Activated naive CD8-positive, alpha-beta T cell treated with anti-CD3 and anti-CD28 coated beads for 36 hours (primary cell): ENCODE data around the gene CDHR2. TPM values are rescaled to one million over a fixed set of nuclear protein-coding genes. Genes with fewer than 3 reads are reported as not detected.

Experiments
- DNase-seq: peaks from one replicate; pipeline ENCODE4 v3.0.0; 2021
- H3K27ac Mint-ChIP-seq: one replicate; pipeline ENCODE4 v1.8.0; 2022; ENCODE audit warnings: mild to moderate bottlenecking, moderate library complexity, mixed read lengths
- H3K27me3 Mint-ChIP-seq: one replicate; pipeline ENCODE4 v1.8.0; 2022; ENCODE audit warnings: mild to moderate bottlenecking, mixed read lengths
- H3K36me3 Mint-ChIP-seq: one replicate; pipeline ENCODE4 v1.8.0; 2021; ENCODE audit warnings: mild to moderate bottlenecking, mixed read lengths
- H3K4me1 Mint-ChIP-seq: one replicate; pipeline ENCODE4 v1.8.0; 2021; ENCODE audit warnings: mixed read lengths
- H3K4me3 Mint-ChIP-seq: one replicate; pipeline ENCODE4 v1.8.0; 2022; ENCODE audit warnings: mild to moderate bottlenecking, moderate library complexity, mixed read lengths
- H3K9me3 Mint-ChIP-seq: one replicate; pipeline ENCODE4 v1.8.0; 2022; ENCODE audit warnings: mixed read lengths
- total RNA-seq, 2 experiments: library from RNA; stranded (reverse); gene quantifications; one replicate each; pipeline ENCODE4 v1.2.3, GENCODE V29; 2021

CDHR2 gene, protein sequence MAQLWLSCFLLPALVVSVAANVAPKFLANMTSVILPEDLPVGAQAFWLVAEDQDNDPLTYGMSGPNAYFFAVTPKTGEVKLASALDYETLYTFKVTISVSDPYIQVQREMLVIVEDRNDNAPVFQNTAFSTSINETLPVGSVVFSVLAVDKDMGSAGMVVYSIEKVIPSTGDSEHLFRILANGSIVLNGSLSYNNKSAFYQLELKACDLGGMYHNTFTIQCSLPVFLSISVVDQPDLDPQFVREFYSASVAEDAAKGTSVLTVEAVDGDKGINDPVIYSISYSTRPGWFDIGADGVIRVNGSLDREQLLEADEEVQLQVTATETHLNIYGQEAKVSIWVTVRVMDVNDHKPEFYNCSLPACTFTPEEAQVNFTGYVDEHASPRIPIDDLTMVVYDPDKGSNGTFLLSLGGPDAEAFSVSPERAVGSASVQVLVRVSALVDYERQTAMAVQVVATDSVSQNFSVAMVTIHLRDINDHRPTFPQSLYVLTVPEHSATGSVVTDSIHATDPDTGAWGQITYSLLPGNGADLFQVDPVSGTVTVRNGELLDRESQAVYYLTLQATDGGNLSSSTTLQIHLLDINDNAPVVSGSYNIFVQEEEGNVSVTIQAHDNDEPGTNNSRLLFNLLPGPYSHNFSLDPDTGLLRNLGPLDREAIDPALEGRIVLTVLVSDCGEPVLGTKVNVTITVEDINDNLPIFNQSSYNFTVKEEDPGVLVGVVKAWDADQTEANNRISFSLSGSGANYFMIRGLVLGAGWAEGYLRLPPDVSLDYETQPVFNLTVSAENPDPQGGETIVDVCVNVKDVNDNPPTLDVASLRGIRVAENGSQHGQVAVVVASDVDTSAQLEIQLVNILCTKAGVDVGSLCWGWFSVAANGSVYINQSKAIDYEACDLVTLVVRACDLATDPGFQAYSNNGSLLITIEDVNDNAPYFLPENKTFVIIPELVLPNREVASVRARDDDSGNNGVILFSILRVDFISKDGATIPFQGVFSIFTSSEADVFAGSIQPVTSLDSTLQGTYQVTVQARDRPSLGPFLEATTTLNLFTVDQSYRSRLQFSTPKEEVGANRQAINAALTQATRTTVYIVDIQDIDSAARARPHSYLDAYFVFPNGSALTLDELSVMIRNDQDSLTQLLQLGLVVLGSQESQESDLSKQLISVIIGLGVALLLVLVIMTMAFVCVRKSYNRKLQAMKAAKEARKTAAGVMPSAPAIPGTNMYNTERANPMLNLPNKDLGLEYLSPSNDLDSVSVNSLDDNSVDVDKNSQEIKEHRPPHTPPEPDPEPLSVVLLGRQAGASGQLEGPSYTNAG (N-terminal part only)
- under 1 TPM; 0.31 to 0.44 TPM for total RNA-seq

DNA sequence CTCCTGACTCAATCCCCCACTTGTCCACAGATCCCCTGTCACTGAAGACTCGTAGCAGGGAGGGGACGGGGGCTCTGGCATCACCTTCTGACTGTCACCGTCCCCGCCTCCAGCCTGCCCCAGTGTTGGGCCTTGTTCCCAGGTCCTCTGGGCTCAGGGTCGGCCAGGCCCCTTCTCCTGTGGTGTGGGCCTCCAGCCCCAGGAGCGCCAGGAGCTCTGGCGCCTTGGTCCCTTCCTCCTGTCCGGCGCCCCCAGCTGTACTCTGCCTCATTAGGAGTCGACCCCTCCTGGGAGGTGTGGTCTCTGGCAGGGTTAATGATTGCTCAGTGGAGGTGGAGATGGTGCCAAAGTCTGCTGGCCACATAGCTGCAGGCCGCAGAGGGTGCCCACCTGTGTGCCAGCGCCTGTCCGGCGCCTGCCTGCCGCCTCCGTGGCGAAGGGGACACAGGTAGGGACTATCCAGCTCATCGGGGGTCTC is at the start of gene CDHR2:
TSS of gene CDHR2 (plus strand) at position 376 of the 478 bp plus-strand sequence. CDS start 16,011 bp downstream, outside the sequence.
- peaks cover 50% of the 10 kb centered on the region for H3K4me1 Mint-ChIP-seq
- H3K27ac Mint-ChIP-seq: peak within 1 kb of the TSS; percentile 29
- no peaks in the 10 kb centered on the region for H3K36me3 Mint-ChIP-seq
- H3K4me3 Mint-ChIP-seq: peak within 1 kb of the TSS; percentile 50
- no peaks in the 10 kb centered on the region for H3K27me3 Mint-ChIP-seq
- H3K9me3 Mint-ChIP-seq: no peaks in the 10 kb centered on the region
- DNase-seq: no peak

DNA sequence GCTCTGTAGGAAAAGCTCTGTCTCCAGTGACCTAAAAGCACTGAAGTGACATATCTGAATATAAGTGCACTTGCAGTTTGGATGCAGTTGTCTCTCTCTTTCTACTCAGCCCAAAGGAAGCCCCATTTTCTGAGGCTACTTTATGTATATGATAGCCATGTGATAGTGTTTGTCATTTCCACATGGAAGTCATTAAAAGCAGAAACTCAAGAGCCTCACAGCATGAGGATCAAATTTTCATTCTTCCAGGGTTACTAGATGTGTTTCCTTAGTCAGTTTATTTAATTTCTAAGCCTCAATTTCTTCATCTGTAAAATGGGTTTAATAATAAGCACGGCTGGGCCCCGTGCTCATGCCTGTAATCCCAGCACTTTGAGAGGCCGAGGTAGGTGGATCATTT is 48.6 kb upstream of the CDHR2 start:
- no peaks in the 10 kb centered on the region for H3K27me3 Mint-ChIP-seq
- H3K27ac Mint-ChIP-seq: no peak overlapping the region

DNA sequence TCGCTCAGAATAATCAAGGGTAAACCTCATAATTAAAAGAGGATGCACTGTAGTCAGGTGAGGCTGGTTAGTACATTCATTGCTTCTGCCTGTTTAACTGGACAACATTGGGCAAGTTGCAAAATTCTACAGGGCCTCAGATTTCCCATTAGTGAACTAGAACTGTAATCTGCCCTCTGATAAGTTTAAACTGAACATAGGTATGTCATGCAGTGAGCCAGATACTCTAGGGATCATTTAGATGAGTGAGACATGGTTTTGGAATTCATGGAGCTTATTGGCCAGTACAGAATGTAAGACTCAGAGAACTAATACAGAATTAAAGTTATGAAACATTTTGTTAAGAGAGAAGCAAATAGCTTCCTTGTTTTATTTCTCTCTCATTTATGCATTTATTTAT is 47.8 kb upstream of the CDHR2 start:
- Mint-ChIP-seq H3K4me3 (no peak overlapping the region), H3K27me3 (no peaks in the 10 kb centered on the region), H3K27ac (no peak overlapping the region), H3K9me3 (no peaks in the 10 kb centered on the region), H3K4me1 (no peaks in the 10 kb centered on the region), H3K36me3 (peaks cover 26% of the 10 kb centered on the region)
- no peak for DNase-seq

More for the DNA sequence above, 48.6 kb upstream of the CDHR2 start:
- Mint-ChIP-seq H3K4me3 (no peak overlapping the region), H3K4me1 (no peaks in the 10 kb centered on the region), H3K9me3 (no peaks in the 10 kb centered on the region), H3K36me3 (peaks cover 27% of the 10 kb centered on the region)
- DNase-seq: no peak

DNA sequence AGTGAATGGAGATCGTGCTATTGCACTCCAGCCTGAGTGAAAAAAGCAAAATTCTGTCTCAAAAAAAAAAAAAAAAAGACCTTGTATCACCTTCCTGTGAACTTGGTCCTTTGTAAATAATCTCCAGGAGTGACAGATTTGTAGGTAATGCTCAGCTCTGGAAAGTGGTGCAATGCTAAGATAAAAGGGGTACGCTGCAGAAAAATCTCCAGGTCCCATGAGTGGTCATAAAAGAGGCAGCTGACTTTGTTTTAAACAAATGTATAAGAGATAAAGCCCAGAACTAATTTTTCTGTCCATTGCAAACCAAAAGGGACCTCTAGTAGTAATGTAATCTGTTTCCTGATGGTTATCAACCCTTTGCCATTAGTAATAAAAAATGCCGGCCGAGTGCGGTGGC is 45.6 kb upstream of the CDHR2 start:
- no peak for DNase-seq
- Mint-ChIP-seq H3K4me3 (no peak overlapping the region), H3K27ac (no peak overlapping the region), H3K36me3 (peaks cover 28% of the 10 kb centered on the region), H3K27me3 (no peaks in the 10 kb centered on the region), H3K4me1 (no peaks in the 10 kb centered on the region), H3K9me3 (no peaks in the 10 kb centered on the region)

DNA sequence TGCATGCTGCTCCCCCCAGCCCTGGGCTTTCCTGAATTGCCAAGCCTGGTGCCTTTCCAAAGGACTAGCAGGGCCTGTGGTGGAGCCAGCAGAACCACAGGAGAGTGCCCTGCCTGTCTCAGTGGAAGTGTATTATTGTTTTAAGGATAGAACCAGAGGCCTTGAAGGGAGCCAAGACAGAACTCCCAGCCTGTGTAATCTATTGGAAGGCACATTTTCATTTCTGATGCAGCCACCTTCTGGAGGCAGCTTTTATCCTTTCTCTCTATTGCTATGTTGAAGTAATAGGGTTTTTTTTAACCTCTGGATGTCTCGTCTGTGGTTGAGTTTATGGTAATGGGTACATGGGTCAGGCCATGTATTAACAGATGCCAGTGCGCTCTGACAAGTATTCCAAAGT is 41.2 kb upstream of the CDHR2 start:
- no peak for DNase-seq
- H3K4me1 Mint-ChIP-seq: no peaks in the 10 kb centered on the region
- H3K4me3 Mint-ChIP-seq: no peak overlapping the region
- H3K36me3 Mint-ChIP-seq: peaks cover 25% of the 10 kb centered on the region
- no peaks in the 10 kb centered on the region for H3K9me3 Mint-ChIP-seq
- no peak overlapping the region for H3K27ac Mint-ChIP-seq
- no peaks in the 10 kb centered on the region for H3K27me3 Mint-ChIP-seq

DNA sequence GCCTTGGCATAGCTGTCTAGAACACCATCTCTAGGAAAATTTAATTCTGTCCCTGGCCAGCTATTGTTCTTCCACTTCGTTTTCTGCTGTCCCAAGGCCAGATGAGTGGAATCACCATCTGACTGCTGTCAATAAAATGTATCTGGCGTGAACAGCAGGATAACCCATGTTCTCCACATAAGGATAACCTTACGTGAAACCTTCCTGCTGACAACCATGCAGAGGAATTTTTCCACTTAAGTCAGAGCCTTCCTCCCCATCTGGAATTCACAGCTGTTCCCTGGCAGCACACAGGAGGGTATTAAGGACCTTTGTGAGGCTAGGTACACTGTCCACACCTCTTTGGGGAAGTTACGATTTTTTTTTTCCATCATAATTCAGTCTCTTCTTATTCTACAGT is 40.5 kb upstream of the CDHR2 start:
- Mint-ChIP-seq H3K27ac (peak overlapping the region; percentile 34), H3K27me3 (no peaks in the 10 kb centered on the region)

DNA sequence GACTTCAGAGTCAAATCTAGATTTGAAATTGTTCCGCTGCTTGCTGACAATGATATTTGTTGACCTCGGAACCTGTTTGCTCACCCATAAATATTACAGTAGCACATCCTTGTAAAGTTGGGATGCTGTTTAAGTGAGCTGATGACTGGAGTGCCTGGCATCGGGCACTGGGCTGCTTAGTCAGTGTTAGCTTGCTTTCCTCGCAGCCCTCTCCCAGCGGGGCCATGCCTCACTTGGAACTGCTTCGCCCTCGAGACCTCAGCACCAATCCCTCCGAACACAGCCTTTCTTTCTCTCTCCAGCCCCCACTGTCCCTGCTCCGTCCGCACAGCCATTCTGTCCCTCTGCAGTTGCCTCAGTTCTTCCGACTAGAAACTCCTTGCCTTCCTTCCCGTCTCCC is 35.4 kb upstream of the CDHR2 start:
- H3K4me1 Mint-ChIP-seq: peaks cover 4% of the 10 kb centered on the region
- no peaks in the 10 kb centered on the region for H3K9me3 Mint-ChIP-seq
- no peaks in the 10 kb centered on the region for H3K27me3 Mint-ChIP-seq
- H3K27ac Mint-ChIP-seq: no peak overlapping the region
- peaks cover 3% of the 10 kb centered on the region for H3K36me3 Mint-ChIP-seq
- DNase-seq: no peak
- no peak overlapping the region for H3K4me3 Mint-ChIP-seq

More for the DNA sequence above, 40.5 kb upstream of the CDHR2 start:
- no peak for DNase-seq
- no peak overlapping the region for H3K4me3 Mint-ChIP-seq
- H3K9me3 Mint-ChIP-seq: no peaks in the 10 kb centered on the region
- peaks cover 23% of the 10 kb centered on the region for H3K36me3 Mint-ChIP-seq
- H3K4me1 Mint-ChIP-seq: no peaks in the 10 kb centered on the region

DNA sequence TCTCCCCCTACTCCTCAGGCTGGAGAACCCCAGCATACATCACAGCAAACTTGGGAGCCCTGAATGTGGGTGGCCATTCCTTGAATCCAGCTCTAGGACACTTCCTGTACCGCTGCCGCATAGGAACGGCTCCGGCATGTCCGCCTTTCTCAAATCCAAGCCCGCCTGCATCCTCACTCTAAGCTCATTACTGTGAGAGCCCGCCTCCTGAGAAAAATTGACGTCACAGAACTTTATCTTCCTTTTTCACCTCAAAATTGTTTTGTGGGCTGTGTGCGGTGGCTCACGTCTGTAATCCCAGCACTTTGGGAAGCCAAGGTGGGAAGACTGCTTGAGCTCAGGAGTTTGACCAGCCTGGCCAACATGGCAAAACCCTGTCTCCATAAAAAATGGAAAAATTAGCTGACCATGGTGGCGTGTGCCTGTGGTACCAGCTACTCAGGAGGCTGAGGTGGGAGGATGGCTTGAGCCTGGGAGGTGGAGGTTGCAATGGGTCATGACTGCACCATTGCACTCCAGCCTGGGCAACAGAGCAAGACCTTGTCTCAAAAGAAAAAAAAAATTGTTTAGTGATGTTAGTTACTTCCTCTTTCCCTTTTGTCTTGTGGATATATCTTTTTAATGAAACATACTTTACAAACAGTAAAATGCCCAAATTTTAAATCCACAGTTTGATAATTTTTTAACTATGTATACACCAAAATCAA is 34.7 kb upstream of the CDHR2 start:
- H3K36me3 Mint-ChIP-seq: peaks cover 3% of the 10 kb centered on the region
- H3K27ac Mint-ChIP-seq: no peak overlapping the region
- DNase-seq: no peak
- no peaks in the 10 kb centered on the region for H3K9me3 Mint-ChIP-seq
- H3K4me1 Mint-ChIP-seq: peaks cover 4% of the 10 kb centered on the region
- no peaks in the 10 kb centered on the region for H3K27me3 Mint-ChIP-seq
- H3K4me3 Mint-ChIP-seq: no peak overlapping the region

DNA sequence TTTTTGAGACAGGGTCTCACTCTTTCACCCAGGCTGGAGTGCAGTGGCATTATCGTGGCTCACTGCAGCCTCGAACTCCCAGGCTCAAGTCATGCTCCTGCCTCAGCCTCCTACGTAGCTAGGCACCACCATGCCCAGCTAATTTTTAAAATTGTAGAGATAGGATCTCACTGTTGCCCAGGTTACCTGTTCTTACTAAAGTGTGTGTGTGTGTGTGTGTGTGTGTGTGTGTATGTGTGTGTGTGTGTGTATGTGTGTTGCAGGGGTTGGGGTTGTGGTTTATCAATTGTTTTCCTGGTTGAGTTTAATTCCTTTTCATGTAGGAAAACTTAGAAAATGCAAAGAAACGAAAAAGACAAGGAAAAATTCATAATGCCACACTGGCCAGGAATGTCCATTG is 33.7 kb upstream of the CDHR2 start:
- Mint-ChIP-seq H3K27me3 (no peaks in the 10 kb centered on the region), H3K27ac (no peak overlapping the region), H3K36me3 (no peaks in the 10 kb centered on the region), H3K9me3 (no peaks in the 10 kb centered on the region), H3K4me3 (no peak overlapping the region), H3K4me1 (peaks cover 4% of the 10 kb centered on the region)
- no peak for DNase-seq

DNA sequence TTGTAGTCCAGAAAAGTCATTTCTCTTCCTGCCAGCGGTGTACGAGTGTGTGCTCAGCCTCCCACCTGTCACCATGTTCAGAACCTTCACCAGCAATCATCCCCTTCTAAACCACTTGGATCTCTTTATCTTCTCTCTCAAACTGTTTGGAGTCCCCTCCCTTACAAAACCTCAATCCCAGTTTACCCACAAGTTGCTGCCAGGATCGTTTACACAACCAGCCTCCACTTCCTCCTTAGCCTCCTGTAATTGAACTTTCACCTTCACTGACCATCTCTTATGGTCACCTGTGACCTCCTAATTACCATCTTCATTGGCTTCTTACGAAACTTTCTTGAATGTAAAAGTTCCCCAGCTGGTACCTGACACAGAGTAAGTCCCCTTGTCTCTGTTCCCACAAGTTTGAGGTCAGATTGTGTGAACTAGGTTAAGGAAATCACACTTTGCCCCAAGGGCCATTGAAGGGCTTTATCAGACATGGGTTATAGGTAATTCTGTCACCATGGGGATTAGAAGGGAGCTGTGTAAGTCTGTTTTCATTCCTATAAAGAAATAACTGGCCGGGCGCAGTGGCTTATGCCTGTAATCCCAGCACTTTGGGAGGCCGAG is 32.0 kb upstream of the CDHR2 start:
- Mint-ChIP-seq H3K4me1 (peaks cover 4% of the 10 kb centered on the region), H3K36me3 (no peaks in the 10 kb centered on the region), H3K27me3 (no peaks in the 10 kb centered on the region), H3K27ac (no peak overlapping the region), H3K9me3 (no peaks in the 10 kb centered on the region), H3K4me3 (no peak overlapping the region)
- DNase-seq: no peak

DNA sequence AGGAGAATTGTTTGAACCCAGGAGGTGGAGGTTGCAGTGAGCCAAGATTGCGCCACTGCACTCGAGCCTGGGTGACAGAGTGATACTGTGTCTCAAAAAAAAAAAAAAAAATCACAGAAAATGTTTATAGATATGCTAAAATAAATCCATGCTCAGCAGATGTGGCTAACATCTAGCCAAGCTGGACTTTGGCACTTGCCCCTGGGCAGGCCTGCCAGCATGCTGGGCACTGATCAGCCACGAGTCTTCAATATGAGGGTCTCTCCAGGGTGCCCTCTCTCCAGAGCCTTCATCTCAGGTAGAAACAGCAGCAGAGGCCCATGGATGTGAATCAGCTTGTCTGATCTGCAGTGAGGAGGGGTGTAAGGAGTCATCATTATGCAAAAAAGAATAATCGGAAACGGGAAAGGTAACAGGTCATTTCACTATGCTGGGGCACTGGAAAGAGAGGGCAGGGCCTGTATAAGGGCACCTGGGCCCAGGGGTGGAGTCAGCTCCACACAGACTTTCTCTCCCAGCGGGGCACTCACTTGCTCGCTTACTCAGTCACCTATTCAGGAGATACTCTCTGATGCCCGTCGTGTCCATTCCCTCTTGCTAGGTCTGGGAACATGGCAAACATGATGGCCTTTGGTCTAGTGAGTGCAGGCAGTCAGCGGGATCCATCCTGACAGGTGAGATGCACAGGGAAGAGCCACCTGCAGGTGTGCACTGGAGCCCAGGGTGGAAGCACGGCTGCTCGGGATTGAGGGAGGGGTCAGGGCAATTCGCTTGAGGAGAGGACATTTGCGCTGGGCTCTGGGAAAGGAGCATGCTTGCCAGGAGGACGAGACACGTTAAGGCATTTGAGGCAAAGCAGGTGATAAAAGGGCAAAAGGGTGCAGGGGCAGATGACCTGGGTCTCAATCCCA is 29.1 kb upstream of the CDHR2 start:
- Mint-ChIP-seq H3K4me1 (peaks cover 12% of the 10 kb centered on the region), H3K27me3 (no peaks in the 10 kb centered on the region), H3K4me3 (no peak overlapping the region), H3K27ac (no peak overlapping the region), H3K36me3 (no peaks in the 10 kb centered on the region), H3K9me3 (no peaks in the 10 kb centered on the region)
- DNase-seq: no peak

DNA sequence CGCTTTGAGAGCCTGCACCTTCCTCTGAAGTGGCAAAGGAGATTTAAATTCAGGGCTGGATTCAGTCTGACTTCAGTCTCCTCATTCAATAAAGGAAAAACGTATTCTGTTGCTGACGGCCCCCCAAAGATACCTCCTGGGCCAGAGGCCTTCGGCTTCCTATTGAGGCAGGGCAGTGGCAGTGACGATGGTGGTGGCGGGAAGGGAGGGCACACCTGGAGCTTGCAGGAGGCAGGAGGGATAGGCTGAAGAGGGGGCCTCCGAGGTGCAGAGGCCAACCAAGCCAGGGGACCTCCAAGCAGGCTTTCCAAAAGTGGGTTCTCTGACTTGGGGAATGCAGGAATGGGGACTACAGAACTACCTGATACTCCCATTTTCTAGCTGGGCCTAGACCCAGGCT is 27.9 kb upstream of the CDHR2 start:
- H3K4me3 Mint-ChIP-seq: no peak overlapping the region
- no peak overlapping the region for H3K27ac Mint-ChIP-seq
- no peaks in the 10 kb centered on the region for H3K27me3 Mint-ChIP-seq
- H3K36me3 Mint-ChIP-seq: peaks cover 4% of the 10 kb centered on the region
- H3K4me1 Mint-ChIP-seq: peaks cover 12% of the 10 kb centered on the region
- no peaks in the 10 kb centered on the region for H3K9me3 Mint-ChIP-seq
- DNase-seq: no peak

DNA sequence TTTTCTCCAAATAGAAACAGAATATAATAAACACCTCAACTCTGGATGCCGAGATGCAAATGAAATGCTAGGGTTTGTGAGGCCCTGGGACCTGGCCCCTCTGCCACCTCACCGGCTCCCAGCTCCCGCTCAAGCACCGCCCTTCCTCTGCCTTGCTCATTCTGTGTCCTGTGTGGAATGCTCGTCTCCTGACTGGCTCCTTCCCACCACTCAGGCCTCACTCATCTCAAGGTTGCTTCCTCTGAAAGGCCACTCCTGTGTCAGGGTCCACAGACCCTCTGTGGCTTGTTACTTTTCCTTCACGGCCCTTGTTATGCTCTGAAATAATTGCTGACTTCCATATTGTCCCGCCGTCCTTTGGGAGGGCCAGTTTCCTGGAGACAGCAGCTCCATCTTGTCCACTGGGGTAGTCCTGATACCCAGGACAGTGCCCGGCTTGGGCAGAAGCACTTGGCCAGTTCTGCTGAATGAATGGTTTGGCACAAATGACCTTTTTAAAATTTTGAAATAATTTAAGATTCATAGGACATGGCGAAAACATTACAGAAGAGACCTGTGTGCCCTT is 27.4 kb upstream of the CDHR2 start:
- Mint-ChIP-seq H3K4me1 (peaks cover 12% of the 10 kb centered on the region), H3K27ac (no peak overlapping the region), H3K27me3 (no peaks in the 10 kb centered on the region), H3K4me3 (no peak overlapping the region), H3K36me3 (peaks cover 4% of the 10 kb centered on the region), H3K9me3 (no peaks in the 10 kb centered on the region)
- no peak for DNase-seq
